ENCODE data around the gene ATXN3L.

DNA sequence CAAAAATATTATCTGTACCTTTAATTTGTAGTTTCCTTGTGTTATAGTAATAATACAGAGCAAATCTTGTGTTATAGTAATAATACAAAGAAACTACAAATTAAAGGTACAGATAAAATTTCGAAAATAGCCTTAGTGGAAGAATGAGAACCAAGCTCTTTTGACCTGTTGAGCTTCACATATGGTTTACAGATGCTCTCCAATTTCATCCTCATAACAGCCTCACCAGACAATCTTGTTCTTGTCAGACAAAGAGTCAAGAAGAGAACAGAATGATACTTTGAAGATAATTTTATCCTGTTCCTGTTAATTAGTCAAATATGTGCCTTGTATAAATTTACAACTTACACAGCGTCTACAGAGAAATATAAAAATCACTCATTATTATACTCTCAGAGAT lies 12.8 kb downstream of the ATXN3L start:
- TF ChIP-seq, protein P1, sequence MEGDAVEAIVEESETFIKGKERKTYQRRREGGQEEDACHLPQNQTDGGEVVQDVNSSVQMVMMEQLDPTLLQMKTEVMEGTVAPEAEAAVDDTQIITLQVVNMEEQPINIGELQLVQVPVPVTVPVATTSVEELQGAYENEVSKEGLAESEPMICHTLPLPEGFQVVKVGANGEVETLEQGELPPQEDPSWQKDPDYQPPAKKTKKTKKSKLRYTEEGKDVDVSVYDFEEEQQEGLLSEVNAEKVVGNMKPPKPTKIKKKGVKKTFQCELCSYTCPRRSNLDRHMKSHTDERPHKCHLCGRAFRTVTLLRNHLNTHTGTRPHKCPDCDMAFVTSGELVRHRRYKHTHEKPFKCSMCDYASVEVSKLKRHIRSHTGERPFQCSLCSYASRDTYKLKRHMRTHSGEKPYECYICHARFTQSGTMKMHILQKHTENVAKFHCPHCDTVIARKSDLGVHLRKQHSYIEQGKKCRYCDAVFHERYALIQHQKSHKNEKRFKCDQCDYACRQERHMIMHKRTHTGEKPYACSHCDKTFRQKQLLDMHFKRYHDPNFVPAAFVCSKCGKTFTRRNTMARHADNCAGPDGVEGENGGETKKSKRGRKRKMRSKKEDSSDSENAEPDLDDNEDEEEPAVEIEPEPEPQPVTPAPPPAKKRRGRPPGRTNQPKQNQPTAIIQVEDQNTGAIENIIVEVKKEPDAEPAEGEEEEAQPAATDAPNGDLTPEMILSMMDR (conservative IDR thresholded peaks at IDR 0.05; ENCODE audit: low read length), result no peak
- no peak for TF ChIP-seq EZH2phosphoT487 (IDR thresholded peaks at IDR 0.05; ENCODE audit: borderline replicate concordance, low read depth, low read length)
